NCI-H2081 treated with DMSO at 0.1 percent for 48 hours (cell line): ENCODE results near the gene PYGL.
"Not testable (repeated sequence)": the region's sequence is repeated elsewhere in the genome, so short reads cannot be mapped to it uniquely, and the experiment has no call there.

ENCODE experiments used
- DNase-seq: peaks from one replicate; lab custom pipeline; 2025; lab: John Stamatoyannopoulos, UW

PYGL gene

GRCh38 chr14:50954811-50955372 lies 10.6 kb upstream of the PYGL start:
- DNase-seq: peak; percentile 60

DNA sequence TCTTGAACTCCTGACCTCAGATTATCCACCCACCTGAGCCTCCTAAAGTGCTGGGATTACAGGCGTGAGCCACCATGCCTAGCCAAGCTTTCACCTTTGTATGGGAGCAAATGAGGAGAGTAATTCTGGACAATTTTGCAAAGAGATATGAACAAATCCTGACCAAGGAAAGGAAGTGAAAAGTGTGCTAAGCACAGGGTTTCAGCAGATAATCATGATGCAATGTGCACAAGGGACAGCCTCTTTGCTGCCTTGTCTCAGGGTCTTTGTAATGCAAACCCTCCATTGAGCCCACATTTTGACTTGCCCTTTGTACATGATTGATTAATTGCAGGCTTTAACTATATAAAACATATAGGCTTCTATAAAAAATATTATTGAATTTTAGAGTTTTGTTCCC lies 9.2 kb upstream of the PYGL start:
- no peak for DNase-seq

DNA sequence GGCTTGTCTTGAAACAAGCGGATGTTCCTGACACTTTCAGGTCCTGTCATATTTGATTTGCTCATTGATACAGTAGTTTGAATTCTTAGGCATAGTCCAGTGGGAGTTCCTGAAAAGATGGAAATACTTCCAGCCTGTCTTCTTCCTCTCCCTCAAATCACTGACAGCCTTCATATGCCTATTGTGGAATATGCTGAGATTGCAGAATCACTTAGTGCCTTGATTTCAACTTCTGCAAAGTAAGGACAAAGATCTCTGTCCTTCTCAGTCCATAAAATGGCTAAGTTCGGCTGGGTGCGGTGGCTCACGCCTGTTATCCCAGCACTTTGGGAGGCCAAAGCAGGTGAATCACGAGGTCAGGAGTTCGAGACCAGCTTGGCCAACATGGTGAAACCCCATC lies 6.7 kb upstream of the PYGL start:
- no peak for DNase-seq

DNA sequence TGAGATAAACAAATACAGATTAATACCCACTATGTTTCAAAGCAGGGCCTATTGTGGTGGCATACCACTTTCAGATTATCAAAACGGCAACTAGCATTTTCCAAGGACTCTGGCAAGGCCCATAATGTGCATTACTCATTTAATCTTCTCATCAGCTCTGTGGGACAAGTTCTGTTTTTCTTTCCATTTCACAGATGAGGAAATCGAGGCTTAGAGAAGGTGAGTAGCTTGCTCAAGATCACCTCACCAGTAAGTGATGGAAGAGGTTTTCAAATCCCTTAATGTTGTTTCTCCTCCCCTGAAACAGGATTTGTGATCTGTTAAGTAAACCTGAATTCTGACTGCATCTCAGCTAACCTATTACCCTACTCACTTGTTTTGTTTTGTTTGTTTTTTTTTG lies 3.9 kb upstream of the PYGL start:
- DNase-seq: no peak

DNA sequence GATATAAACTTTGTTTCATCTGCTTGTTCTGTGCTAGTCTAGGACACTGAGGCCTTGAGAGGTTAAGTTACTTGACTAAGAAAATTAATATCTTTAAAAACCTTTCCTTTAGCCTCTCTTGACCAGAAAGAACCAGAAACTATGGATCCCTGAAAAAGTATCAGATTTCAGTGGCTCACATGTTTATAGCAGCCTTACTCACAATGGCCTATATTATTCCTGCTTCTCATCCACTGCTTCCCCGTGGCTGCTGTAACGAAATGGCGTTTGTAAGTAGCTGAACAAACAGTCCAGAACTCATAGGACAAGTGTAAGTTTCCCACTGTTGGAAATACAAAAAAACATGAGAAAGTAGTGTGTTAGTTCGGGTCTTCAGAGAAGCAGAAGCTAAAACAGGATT lies 3.2 kb upstream of the PYGL start:
- no peak for DNase-seq

- no peak for DNase-seq
Observed at GRCh38 chr14:50946234-50946935, 2.1 kb upstream of the PYGL start.

DNA sequence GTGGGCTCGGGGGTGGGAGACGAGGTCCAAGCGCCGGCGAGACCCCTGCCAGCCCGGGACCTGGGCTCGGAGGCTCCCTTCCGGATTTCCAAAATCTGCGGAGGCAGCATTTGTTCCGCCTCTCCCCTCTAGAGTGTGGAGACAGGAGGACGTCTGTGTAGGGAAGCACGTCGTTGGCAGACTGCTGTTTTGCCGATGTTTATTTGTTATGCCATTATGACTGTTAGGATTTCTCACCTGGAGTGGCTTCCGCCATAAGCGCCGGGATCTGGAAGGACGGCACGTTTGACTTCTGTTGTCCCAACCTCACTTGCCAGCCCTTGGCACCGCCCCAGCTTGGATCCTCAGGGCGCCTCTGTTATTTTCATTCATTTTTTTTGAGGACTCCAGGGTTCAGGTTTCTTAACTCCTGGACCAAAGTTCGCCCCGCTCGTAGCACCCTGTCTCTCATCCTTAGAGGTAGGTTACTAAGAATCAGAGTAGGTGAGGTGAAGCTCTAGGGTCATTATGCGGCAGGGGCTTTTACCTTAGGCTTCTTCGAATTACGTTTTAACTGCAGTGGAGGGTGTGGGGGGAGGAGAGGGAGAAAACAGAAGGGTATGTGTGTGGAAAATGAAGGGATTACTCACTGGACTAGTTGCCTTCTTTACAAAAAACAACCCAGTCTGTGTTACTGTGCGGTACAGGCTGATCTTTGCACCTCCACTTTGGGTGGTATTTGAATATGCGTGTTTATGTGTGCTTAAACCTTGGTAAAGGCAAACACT lies 547 bp upstream of the PYGL start:
- peak; percentile 35 for DNase-seq

GRCh38 chr14:50943261-50943942 lies 881 bp downstream of the PYGL start:
- DNase-seq: no peak

GRCh38 chr14:50941638-50942037 lies 2.6 kb downstream of the PYGL start:
- DNase-seq: not testable (repeated sequence)

- no peak for DNase-seq
Observed at GRCh38 chr14:50941151-50941550, 3.1 kb downstream of the PYGL start.

- no peak for DNase-seq
Observed at GRCh38 chr14:50937800-50938199, 6.5 kb downstream of the PYGL start.

DNA sequence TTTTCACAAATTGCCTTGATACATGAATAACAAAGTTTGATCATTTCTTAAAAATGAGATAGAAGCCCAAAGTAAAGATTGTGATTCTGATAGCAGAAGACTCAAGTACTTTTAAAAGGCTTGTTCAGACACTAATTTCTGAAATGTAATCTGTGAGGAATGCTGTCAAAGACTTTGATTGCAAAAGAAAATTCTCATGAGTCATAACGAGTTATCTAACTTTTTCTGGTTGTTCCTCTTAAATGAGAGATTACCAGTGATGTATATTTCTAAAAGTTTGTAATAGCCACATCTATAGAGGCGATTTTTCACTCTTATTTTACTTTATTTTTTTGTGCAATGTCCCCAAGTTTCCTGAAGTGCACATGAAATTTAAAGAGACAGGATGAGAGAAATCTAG lies 7.0 kb downstream of the PYGL start:
- no peak for DNase-seq

- DNase-seq: no peak
Observed at GRCh38 chr14:50936882-50937281, 7.4 kb downstream of the PYGL start.

DNA sequence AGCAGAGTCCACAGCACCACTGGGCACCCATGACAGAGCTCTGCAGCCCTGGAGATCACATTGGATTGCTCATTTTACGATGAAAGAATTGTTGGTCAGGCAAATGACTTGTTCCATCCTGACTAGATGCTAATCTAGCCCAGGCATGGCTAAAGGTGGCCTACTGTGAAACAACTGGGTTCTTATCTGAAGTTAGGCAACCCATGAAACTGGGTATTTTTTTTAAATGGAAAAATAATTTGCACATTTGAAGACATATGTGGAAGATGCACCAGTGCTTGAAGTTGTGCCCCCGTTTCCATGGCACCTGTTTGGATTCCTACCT lies 8.3 kb downstream of the PYGL start:
- DNase-seq: no peak

- DNase-seq: no peak
Observed at GRCh38 chr14:50935126-50936015, 8.9 kb downstream of the PYGL start.

- DNase-seq: no peak
Observed at GRCh38 chr14:50932592-50933495, 11.4 kb downstream of the PYGL start.

- DNase-seq: no peak
Observed at GRCh38 chr14:50932156-50932555, 12.1 kb downstream of the PYGL start.

DNA sequence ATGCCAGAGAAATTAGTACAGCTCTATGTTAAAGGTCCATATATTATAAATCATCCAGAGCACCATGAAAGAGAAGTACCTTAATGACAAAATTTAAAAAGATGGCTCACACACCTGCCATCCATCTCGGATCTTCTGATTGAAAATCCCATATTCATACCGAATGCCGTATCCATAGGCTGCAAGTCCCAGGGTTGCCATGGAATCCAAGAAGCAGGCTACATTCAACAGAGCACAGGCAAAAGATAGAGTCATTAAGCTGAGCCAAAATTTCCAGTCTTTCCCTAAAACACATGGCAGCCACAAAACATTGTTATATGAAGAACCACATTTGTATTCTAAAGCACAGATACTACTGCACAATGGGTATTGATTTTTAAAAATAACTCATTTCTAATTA lies 12.7 kb downstream of the PYGL start:
- no peak for DNase-seq

- DNase-seq: no peak
Observed at GRCh38 chr14:50929506-50929905, 14.8 kb downstream of the PYGL start.

DNA sequence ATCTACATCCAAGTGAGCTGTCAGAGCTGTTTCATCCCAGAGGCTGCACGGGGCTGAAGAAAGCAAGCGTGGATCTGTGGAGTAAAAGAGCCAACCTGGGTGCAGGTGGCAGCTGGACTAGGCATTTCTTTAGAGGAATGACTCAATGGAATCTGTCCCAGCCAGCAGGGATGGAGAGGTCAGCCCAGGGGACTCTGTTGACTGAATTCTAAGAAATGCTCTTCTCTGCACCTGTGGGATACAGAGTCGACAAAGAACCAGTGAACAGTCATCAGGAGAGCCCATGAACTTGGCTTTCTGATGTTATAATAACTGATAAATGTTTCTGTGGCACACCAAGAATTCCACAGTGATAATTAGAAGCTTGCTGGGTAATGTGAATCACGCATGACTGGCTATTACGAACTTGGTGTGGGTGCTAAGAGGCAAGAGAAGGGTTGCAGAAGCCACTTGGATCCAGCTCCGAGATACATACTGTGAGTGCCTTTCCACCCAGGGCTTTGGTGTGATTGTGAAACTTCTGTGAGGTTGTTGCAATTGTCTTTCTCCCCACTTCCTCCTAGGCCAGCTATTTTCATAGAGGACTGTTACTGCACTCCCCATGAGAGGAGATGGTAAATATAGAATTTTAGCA lies 16.2 kb downstream of the PYGL start:
- DNase-seq: no peak
